Non-pigmented ciliary epithelial cell (primary cell): ENCODE data around the gene PVALEF.
"Not testable (repeated sequence)": the region's sequence is repeated elsewhere in the genome, so short reads cannot be mapped to it uniquely, and the experiment has no call there.

Experiments
- DNase-seq: peaks from one replicate; pipeline ENCODE4 v3.0.0-alpha.2; 2010; ENCODE audit warnings: low read depth

Gene PVALEF

GRCh38 chr17:81144423-81144781 lies 20.9 kb upstream of the PVALEF start:
- no peak for DNase-seq

GRCh38 chr17:81146208-81146607 lies 19.1 kb upstream of the PVALEF start:
- DNase-seq: not testable (repeated sequence)

GRCh38 chr17:81147701-81148100 lies 17.6 kb upstream of the PVALEF start:
- DNase-seq: no peak

- DNase-seq: no peak
These were observed 16.7 kb upstream of the PVALEF start for GRCh38 chr17:81148571-81148970.

DNA sequence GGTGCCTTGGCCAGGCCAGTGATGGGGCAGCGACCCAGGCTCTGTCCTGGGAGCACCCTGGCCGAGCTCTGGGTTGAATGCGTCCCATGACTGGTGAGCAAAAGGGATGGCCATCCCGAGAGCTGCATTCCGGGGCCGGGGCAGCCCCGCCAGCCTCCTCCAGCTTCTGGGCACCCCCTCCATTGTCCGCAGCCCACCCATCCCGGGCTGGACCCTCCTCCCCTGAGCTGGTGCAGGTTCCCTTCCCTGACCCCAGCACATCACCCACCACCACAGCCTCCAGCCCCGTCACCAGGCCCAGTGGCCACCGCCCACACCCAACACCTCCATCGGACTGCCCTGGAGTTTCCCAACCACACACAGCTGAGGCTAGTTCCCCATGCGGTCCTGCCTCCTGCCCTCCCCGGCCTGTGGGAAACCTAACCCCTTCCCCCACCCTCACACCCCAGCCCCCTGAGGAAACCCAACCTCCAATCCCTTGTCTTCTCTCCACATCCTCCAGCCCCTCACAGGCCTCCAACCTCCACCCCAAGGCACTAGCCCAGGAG lies 16.2 kb upstream of the PVALEF start:
- no peak for DNase-seq

- no peak for DNase-seq
These were observed 14.8 kb upstream of the PVALEF start for GRCh38 chr17:81150377-81151077.

GRCh38 chr17:81151278-81151677 lies 14.0 kb upstream of the PVALEF start:
- no peak for DNase-seq

- no peak for DNase-seq
These were observed 12.9 kb upstream of the PVALEF start for GRCh38 chr17:81152288-81152828.

DNA sequence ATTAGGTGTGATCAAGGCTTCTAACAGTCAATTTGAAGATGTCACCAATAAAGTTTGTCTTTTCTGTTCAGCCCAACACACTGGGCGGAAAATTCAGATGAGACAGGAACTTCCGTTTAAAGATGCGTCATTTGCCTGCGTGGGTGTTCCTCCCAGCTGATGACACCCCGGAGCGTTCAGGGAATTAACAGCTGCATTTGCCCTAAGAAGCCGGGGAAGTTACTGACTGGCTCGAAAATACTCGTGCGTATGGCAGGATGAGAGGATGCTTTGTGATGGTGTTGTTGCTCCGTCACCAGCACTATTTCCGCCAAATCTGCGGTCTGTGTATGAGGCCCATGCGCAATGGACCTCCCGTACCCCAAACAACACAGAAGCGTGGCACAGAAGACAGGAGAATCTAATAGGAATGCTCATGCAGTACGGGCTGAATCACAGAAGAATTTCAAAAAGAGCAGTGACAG lies 11.9 kb upstream of the PVALEF start:
- DNase-seq: no peak

DNA sequence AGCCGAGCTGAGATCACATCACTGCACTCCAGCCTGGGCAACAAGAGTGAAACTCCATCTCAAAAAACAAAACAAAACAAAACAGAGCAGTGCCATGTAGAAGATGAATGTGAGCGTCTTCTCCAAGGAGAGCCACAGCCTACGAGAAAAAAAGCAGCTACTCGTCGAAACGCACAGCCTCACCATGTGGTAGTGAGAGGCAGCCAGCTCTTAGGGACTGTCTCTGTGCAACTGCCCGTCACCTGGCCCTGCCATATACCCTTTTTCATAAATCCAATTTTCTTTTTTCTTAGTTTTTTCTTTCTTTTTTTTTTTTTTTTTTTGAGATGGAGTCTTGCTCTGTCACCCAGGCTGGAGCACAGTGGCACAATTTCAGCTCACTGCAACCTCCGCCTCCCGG lies 11.3 kb upstream of the PVALEF start:
- DNase-seq: not testable (repeated sequence)

DNA sequence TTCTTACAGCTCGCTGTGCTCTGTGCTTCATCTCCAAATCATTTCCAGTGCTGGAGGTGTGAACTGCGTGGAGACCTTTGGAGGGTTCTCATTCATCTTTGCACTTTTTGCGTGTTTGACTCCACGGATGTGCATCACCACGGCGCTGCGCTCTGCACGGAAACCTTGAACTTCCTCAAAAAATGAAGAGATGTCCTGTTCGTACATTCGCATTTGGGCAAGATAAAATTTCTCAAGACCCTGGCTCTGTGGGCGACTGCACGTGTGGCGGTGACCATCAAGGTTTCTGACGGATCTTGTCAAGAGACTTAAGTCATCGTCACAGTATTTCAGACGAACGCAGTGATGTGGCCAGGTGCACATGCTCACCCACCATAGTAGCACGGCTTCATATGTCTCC lies 10.3 kb upstream of the PVALEF start:
- DNase-seq: no peak

- no peak for DNase-seq
These were observed 8.2 kb upstream of the PVALEF start for GRCh38 chr17:81156866-81157805.

DNA sequence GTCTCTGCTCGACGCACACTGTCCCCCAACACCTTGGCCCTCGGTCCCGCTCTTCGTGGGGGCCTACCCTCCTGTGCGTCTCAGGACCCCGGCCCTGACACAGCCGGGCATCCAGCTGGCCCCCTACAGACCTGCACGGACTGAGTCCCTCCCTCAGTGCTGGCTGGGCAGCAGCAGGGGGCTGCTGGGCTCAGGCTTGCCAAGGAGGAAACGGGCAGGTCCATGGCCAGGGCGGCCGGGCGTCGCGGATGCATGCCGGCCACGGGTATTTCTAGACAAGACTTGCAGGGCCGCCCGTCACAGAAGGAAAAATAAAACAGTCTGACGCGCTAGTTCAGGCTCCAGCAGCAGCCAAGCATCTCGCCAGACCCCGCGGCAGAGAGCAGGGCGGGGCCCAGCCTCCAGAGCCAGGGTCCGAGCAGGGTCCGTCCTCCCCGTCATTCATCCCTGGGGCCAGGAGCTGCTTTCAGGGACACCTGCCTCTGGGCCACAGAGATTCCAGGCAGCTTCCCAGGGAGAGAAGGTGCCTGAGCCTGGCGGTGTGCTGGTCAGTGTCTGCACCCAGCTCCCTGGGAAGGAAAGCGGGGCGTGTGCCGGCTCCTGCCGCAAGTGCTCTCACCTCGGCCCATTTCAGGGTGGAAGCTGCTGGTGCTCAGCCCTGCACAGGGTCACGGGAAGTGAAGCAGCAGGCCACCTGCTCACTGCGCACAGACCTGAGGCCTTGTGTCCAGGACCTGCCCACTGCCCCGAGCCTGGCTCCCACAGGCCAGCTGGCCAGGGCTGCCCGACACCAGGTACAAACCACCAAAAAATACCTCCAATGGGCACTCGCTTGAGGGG lies 7.2 kb upstream of the PVALEF start:
- DNase-seq: no peak

DNA sequence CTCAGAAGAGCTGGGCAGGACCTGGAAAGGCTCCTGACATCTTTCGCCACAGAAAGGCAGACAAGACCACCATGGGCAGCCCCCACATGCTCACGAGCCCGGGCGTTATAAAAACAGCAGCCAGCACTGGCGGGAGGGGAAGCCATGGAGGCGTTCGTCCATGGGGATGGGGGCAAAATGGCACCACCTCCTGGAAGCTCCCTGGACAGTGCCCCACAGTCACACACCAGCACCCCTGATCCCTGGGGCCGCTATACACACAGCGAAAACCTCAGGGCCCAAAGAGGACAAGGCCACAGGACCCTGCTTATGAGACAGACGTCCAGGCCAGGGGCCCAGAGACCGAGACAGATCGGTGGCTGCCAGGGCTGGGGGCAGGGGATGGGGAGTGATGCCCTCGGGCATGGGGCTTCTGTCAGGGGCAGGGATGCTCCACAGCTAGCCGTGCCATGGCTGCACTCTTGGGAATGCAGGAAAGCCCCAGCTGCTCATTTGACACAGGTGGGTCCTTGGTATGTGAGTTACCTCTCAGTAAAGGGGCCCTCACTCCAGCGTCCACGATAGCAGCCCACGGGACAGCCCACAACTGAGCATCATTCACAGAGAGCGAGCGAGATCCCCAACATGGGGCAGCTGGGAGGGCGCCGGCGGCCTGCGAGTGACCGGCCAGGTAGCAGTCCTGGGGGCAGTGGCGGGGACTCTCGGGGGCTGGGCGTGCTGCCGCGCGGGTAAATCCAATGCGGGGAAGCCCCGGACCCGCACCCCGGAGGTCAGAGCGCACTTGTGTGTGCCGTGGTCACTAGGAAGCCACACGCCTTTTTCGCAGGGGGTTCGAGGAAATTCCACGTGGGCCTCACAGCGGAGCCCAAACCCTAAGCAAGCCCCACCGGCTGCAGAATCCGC lies 6.4 kb upstream of the PVALEF start:
- no peak for DNase-seq

DNA sequence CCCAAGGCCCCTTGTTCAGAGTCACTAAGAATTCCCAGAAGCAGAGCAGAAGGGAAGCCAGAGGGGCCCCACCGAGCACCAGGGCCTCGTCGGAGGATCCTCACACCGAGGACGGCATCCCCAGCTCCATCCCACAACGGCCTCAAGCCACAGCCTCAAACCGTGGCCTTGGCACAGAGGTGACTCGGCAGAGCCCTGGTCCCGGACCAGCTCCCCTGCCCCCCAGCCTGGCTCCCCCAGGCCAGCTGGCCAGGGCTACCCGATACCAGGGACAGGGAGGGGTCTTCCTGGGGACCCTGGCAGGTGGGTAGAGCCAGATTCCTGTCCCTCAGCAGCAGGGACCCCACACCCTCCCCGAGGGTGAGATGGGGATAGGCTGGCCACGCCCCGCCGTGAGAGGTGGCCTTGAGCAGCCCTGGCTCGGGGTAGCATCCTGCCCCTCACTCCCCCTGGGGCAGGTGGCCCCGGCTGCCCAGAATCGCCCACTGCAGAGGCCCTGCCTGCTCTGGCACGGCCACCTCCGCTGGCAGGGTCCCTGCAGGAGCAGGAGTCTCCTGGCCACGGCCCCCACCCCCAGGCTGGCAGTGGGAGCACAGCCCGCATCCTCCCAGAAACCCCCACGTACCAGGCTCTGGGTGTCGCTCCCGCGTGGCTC lies 5.6 kb upstream of the PVALEF start:
- DNase-seq: no peak

DNA sequence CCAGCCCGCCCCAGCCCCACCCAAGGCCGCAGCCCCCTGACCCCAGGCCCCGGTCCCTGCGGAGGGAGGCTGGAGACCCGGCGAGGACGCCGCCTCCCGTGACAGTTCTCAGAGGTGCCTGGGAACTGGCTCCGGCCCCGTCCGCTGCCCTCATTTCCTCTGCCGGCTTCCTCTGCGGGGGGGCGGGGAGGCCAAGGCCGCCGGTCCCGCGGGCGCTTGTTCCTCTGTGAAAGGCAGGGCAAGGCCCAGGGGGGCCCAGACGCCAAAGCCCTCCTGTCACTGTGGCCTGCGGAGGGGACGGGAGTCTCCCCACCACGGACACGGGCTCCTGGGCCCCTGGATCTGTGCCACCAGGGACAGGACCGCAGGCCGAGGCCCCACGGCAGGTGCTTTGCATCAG lies 5.0 kb upstream of the PVALEF start:
- DNase-seq: no peak

DNA sequence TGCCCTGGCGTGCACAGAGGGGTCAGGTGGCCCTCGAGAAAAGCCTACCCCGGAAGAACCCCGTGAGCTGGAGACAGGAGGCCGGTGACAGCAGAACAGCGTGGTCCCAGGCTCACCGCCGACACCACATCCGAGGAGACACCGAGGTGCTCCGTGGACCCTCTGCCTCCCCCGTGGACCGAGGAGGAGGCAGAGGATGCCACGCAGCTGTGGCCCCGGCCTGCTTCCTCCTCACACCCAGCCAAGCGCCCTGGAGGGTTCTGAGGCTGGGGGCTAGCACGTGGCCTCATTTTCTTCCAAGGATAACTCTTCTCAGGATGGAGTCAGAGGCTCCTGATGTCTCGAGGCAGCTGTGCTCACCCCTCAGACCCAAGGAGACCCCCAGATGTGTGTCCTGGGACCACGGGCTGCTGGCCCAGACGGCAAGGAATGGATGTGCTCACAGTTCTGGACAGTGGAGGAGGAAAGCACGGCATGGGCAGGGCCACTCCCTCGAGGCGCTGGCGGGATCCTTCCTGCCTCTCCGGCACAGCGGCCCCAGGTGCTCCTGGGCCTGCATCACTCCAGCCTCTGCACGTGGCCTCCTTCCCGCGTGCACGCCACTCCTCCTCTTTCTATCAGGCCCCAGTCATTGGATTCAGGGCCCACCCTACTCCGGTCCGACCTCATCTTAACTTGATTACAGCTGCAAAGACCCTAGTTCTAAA lies 4.4 kb upstream of the PVALEF start:
- no peak for DNase-seq

DNA sequence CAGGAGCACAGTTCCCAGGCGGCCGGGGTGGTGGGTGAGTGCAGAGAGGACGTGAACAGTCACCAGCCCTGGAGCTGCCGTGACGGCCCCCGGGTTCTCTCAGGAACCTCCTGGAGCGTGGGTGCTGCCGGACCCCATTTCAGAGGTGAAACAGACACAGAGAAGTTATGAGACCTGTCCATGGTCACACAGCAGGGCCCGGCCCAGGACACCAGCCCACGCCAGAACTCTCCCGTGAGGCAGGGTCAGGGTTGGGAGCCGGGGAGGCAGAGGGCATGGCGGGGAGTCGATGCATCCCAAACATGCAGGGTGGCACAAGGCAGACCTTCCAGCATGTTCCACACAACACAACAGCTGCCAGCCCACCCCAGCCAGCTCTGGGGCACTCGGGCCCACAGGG lies 3.8 kb upstream of the PVALEF start:
- DNase-seq: no peak

- DNase-seq: no peak
These were observed 3.3 kb upstream of the PVALEF start for GRCh38 chr17:81161972-81162371.

DNA sequence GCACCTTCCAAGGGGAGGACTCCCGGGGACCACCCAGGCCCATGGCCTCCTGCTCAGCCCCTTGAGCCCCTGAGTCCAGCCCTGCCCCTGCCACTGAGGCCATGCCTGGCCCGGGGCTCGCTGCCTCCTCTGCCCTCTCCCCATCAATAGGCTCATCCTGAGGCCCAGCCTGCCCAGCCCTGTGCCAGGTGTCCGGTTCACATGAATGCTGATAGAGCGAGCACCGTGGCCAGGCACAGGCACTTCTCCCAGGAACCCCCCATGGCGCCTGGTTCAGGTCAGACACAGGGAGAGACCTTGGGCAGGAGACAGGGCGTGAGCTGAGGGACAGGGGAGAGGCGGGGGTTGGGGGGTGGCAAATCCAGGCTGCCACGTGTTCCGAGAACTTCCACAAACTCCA lies 2.8 kb upstream of the PVALEF start:
- no peak for DNase-seq
